ENCODE data around the gene PTHLH.

DNA sequence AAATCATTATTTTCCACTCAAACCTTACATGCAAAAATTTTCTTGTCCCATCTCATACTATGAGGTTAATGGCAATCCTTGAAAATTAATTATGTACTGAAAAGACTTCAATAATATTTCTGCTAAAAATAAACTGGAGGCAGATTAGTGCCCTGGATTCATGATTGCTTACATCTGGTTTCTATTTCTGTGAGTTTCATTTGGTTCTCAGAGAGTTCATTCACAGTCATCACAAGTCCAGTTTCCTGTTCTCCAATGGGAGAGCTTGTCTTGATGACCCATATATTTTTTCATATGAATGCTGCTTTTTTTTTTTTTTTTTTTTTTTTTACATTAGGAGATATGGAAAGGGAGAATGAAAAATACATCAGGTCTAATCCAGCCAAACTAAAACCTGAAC lies 6.6 kb upstream of the PTHLH start:
- no peak for TF ChIP-seq POLR2A (IDR thresholded peaks at IDR 0.05; ENCODE audit: low read length)
- TF ChIP-seq GATA1 (IDR thresholded peaks at IDR 0.05; ENCODE audit: low read depth, low read length) = no peak

Data from erythroblast (primary cell).